HepG2 (cell line): ENCODE data around the gene STIM1.

Experiments used
- AGO2 ChIP-seq: fragments of 200-400 bp; formaldehyde crosslinking; optimal IDR thresholded peaks from 2 replicates; pipeline ENCODE3; 2017; ENCODE audit warnings: mild to moderate bottlenecking, low read depth, low read length, moderate library complexity
- ARID4A ChIP-seq: sonication (generic); formaldehyde crosslinking; IDR thresholded peaks from 2 replicates; pipeline ENCODE4 v1.5.0; 2020; ENCODE audit warnings: mild to moderate bottlenecking, missing genetic modification reagents, borderline replicate concordance
- ETV6 ChIP-seq: sonication (generic); formaldehyde crosslinking; conservative IDR thresholded peaks from 2 replicates; pipeline ENCODE4 v1.4.0; 2020; ENCODE audit warnings: missing genetic modification reagents
- KDM1A ChIP-seq: IDR thresholded peaks from 2 replicates; pipeline ENCODE4 v1.6.1; 2016; ENCODE audit warnings: missing compliant biosample characterization
- KDM5A ChIP-seq: fragments of 200-600 bp; sonication (generic); IDR thresholded peaks from 2 replicates; pipeline ENCODE4 v1.7.0; 2018; ENCODE audit warnings: antibody characterized with exemption, mild to moderate bottlenecking, low read length, borderline replicate concordance
- POLR2AphosphoS2 ChIP-seq: IDR thresholded peaks from 2 replicates; pipeline ENCODE4 v1.6.1; 2011; ENCODE audit warnings: low read depth, low read length, improper control_type of control experiment
- RAD51 ChIP-seq: fragments of 450-650 bp; IDR thresholded peaks from 2 replicates; pipeline ENCODE4 v1.6.1; 2016; ENCODE audit warnings: borderline replicate concordance
- RARA ChIP-seq: IDR thresholded peaks from 2 replicates; pipeline ENCODE4 v1.6.1; 2016; ENCODE audit warnings: missing genetic modification reagents, missing compliant biosample characterization
- RBM22 ChIP-seq: fragments of 200-400 bp; formaldehyde crosslinking; optimal IDR thresholded peaks from 2 replicates; pipeline ENCODE3; 2017; ENCODE audit warnings: mild to moderate bottlenecking, low read length, moderate library complexity
- RFX1 ChIP-seq: fragments of 450-650 bp; IDR thresholded peaks from 2 replicates; pipeline ENCODE4 v1.6.1; 2017
- TBX2 ChIP-seq: sonication (generic); formaldehyde crosslinking; IDR thresholded peaks from 2 replicates; pipeline ENCODE4 v1.5.0; 2020; ENCODE audit warnings: missing genetic modification reagents, mild to moderate bottlenecking, borderline replicate concordance
- TEAD2 ChIP-seq: sonication (generic); formaldehyde crosslinking; IDR thresholded peaks from 2 replicates; pipeline ENCODE4 v1.9.0; 2021; ENCODE audit warnings: missing genetic modification reagents
- ZFP91 ChIP-seq: sonication (generic); formaldehyde crosslinking; IDR thresholded peaks from 2 replicates; pipeline ENCODE4 v1.9.0; 2022; ENCODE audit warnings: missing genetic modification reagents, mild to moderate bottlenecking, borderline replicate concordance
- ZNF281 ChIP-seq: sonication (generic); formaldehyde crosslinking; IDR thresholded peaks from 2 replicates; pipeline ENCODE4 v1.4.0; 2020; ENCODE audit warnings: missing genetic modification reagents, borderline replicate concordance

GRCh38 chr11:3942956-3943497, 87.6 kb downstream of the STIM1 start:
- TF ChIP-seq ETV6 (CRISPR knock-in tag) (no peak), KDM5A (no peak), RBM22 (no peak), RAD51 (no peak), RARA (CRISPR knock-in tag) (no peak), TEAD2 (CRISPR knock-in tag) (no peak), KDM1A (CRISPR knock-in tag) (no peak), TBX2 (0 out of 2 replicates have a peak, but pooled peaks have one; percentile 9), AGO2 (no peak), ZFP91 (CRISPR knock-in tag) (no peak), RFX1 (no peak), ARID4A (CRISPR knock-in tag) (no peak), ZNF281 (CRISPR knock-in tag) (no peak), POLR2AphosphoS2 (no peak)
